HG02759 (cell line): ENCODE results near the gene CPNE9.
"Not testable (repeated sequence)": the region's sequence is repeated elsewhere in the genome, so short reads cannot be mapped to it uniquely, and the experiment has no call there.

Experiments used
- ATAC-seq: cut with Tn5 transposase; IDR thresholded peaks from one replicate; pipeline ENCODE4 v1.9.1; 2021; ENCODE audit warnings: mild to moderate bottlenecking, moderate library complexity; ENCODE audit not compliant: unreplicated experiment

Gene CPNE9

GRCh38 chr3:9770276-9770812, 66.7 kb downstream of the CPNE9 start:
- ATAC-seq: no peak

- not testable (repeated sequence) for ATAC-seq
These were observed 67.4 kb downstream of the CPNE9 start for GRCh38 chr3:9771007-9771406.

DNA sequence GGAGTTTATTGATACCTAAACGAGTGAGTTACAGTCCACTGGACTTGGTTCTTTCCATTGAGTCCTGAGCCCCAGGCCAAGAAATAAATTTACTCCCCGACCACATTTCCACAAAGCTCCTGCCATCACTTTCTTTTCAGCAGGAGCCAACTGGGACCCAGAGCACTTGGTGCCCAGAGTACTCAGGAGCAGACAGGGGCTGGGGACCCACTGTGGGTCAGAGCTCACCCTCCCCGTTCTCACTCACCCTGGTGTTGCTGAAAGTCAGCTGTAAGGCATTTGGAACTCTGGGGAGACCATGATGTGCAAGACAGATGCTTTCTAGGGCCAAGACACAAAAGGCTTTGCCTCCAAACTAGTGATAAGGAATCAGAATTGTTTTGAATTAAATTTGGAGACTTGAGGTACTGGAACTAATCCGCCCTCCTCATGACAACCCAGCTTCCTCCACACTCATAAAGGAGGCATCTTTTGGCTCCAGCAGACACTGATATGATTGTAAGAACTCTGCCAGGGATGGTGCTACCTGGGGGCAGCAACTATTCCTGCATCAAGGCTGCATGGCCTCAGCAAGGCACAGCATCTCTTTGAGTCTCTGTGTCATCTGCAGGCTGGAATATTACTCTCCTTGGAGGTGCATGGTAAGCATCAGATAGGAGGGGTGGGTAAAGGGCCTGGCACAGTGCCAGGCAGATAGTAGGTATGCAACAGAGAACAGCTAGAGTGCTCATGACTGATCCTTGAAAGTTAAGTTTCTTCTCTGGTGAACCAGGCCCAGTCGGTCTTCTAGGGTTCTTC, 73.5 kb downstream of the CPNE9 start:
- ATAC-seq: no peak

- ATAC-seq: no peak
These were observed 74.0 kb downstream of the CPNE9 start for GRCh38 chr3:9777694-9778021.

- ATAC-seq: no peak
These were observed 74.8 kb downstream of the CPNE9 start for GRCh38 chr3:9778143-9779074.

GRCh38 chr3:9779075-9779593, 75.5 kb downstream of the CPNE9 start:
- no peak for ATAC-seq
